GM06990 (cell line): ENCODE measurements around the gene YWHAB.

Experiments
- DNase-seq: peaks from one replicate; pipeline ENCODE4 v3.0.0-alpha.2; 2011; ENCODE audit not compliant: insufficient read length; ENCODE audit errors: extremely low read depth
- H3K27me3 ChIP-seq: replicated peaks from 2 replicates; pipeline ENCODE4 v1.6.0; 2011; ENCODE audit warnings: low read length; ENCODE audit not compliant: control insufficient read depth, insufficient read depth
- H3K36me3 ChIP-seq: 2 replicates; pipeline ENCODE4 v1.5.1; 2011; ENCODE audit warnings: low read length; ENCODE audit not compliant: control insufficient read depth, insufficient read depth
- H3K4me3 ChIP-seq: replicated peaks from 2 replicates; pipeline ENCODE4 v1.5.1; 2011; ENCODE audit warnings: low read depth, mild to moderate bottlenecking, control low read depth, low read length
- TF ChIP-seq, protein P1 (sequence below): IDR thresholded peaks from 2 replicates; pipeline ENCODE4 v1.5.1; 2011; ENCODE audit warnings: low read length, control low read depth, mild to moderate bottlenecking, inconsistent platforms; ENCODE audit not compliant: insufficient read depth, poor library complexity, severe bottlenecking

The YWHAB gene

DNA sequence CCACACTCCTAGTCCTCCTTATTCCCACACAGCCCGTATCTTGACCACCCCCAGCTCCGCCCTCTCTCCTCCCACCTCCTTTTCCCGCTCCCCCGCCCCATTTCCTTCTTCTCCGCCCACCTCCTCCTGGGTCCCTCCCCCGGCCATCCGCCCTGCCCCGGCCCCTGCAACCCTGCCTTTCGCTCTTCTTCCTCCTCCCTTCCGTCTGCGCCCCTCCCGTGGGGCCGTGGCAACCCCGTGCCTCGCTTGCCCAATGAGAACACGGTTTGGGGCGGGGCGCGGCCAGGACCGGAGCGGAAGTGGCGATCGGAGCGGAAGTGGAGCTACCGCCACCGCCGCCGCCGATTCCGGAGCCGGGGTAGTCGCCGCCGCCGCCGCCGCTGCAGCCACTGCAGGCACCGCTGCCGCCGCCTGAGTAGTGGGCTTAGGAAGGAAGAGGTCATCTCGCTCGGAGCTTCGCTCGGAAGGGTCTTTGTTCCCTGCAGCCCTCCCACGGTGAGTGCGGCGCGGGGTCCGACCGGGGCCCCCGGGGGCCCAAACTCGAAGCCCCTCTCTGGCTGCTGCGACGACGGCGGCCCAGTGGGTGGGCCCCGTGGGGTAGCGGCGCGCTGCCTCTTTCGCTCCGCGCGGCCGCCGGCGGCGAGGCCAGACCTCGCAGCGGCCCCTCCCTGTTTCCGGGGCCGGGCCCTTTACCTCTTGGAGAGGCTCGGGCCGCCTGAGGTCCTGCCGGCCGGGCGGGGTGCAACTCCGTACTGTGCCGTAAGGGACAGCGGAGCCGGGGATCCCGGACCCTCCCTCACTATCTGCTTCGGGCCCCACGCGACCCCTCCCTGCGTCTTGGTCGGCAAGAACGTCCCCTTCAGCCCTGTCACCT is at the start of gene YWHAB:
Gene YWHAB (plus strand): TSS at position 314 of the 874 bp plus-strand sequence. CDS start 15,829 bp downstream, outside the sequence.
- Histone ChIP-seq H3K4me3 (peak within 1 kb of the TSS; percentile 94), H3K27me3 (no peaks in the 10 kb centered on the region), H3K36me3 (no peaks in the 10 kb centered on the region)
- peak; percentile 98 for DNase-seq
- TF ChIP-seq, protein P1, sequence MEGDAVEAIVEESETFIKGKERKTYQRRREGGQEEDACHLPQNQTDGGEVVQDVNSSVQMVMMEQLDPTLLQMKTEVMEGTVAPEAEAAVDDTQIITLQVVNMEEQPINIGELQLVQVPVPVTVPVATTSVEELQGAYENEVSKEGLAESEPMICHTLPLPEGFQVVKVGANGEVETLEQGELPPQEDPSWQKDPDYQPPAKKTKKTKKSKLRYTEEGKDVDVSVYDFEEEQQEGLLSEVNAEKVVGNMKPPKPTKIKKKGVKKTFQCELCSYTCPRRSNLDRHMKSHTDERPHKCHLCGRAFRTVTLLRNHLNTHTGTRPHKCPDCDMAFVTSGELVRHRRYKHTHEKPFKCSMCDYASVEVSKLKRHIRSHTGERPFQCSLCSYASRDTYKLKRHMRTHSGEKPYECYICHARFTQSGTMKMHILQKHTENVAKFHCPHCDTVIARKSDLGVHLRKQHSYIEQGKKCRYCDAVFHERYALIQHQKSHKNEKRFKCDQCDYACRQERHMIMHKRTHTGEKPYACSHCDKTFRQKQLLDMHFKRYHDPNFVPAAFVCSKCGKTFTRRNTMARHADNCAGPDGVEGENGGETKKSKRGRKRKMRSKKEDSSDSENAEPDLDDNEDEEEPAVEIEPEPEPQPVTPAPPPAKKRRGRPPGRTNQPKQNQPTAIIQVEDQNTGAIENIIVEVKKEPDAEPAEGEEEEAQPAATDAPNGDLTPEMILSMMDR, result no peak

DNA sequence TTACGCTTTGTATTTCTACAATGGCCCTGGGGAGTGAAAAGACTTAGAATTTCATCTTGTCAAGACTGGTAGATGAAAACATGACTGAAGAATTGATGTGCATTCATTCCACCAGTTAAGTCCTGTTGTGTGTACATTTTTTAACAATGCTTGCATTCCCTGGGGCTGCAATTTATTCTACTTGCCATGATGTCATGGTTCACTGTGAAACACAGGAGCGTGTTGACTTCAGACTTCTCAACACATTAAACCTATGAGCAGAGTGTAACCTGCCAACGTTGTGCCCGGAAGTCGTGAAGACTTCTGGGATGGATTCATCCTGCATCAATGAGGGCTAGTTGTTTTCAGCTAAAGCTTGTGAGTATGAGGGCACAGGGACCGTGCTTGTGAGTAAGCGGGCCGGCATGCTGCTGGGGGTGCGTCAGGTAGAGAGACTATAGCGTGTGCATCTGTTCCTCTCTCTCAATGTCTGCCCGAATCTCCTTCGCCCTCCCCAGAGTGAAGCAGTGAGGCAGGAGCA is 48.8 kb upstream of the YWHAB start:
- H3K4me3 ChIP-seq, result no peak overlapping the region
- H3K36me3 ChIP-seq, result no peaks in the 10 kb centered on the region
- TF ChIP-seq, protein P1, result no peak
- H3K27me3 ChIP-seq, result peaks cover 1% of the 10 kb centered on the region
- no peak for DNase-seq

DNA sequence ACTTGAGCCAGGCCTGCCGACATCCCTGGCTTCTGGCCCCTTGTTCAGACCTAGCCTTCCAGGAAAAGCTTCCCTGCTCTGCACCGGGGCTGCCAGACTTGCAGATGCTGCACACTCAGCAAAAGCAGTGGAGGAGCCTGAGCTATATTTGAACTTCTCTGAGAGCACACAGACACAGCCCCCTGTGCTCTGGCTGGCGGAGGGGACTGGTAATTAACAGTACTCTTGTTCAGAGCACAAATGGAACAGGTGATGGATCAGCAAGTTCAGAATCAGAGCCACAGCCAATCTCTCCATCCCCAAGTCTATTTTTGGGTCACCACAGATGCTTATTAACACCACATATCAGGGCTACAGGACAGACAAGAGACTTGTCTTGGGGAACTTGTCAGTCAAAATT is 47.6 kb upstream of the YWHAB start:
- no peak for DNase-seq
- TF ChIP-seq, protein P1, result no peak
- Histone ChIP-seq H3K36me3 (no peaks in the 10 kb centered on the region), H3K27me3 (peaks cover 1% of the 10 kb centered on the region), H3K4me3 (no peak overlapping the region)

DNA sequence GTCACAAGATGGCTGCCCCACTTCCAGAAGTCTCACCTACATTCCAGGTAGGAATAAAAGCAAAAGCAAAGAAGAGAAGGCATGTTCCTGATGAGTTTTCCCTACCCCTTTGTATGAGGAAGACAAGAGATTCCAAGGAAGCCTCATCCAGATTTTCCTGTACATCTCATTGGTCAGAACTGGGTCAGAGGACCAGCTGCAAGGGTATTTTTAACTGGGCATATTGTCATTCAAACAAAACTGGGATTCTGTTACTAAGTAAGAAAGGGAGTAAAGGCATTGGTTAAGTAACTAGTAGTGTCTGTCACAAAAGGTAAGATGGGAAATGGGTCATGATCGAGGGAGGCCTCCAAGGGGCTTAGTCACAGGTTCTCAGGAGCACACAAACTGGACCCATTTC is 47.0 kb upstream of the YWHAB start:
- DNase-seq, result no peak
- Histone ChIP-seq H3K27me3 (peaks cover 1% of the 10 kb centered on the region), H3K36me3 (no peaks in the 10 kb centered on the region), H3K4me3 (no peak overlapping the region)
- TF ChIP-seq, protein P1, result no peak

DNA sequence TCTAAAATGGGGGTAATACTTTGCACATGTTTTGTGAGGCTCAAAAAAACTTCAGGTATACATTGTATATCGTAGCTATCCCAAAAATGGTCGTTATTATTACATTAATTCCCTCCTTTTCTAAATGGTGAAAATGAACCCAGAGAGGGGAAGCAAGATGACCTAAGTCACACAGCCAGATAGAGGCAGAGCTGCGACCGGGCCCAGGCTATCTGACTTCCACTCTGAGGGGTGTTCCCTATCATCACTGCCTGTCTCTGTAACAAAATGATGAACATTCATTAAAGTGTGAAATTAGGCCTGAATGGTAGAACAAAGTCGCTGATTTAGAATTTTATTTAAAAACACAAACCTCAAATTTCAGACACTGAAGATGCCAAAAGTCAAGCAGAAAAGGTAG is 46.0 kb upstream of the YWHAB start:
- peaks cover 1% of the 10 kb centered on the region for H3K27me3 ChIP-seq
- no peak overlapping the region for H3K4me3 ChIP-seq
- H3K36me3 ChIP-seq, result no peaks in the 10 kb centered on the region
- TF ChIP-seq, protein P1, result no peak
- DNase-seq, result no peak
